GM18867 (cell line): ENCODE measurements around the gene TBC1D23.
"Not testable (repeated sequence)": the region's sequence is repeated elsewhere in the genome, so short reads cannot be mapped to it uniquely, and the experiment has no call there.

ENCODE experiments used
- ATAC-seq: cut with Tn5 transposase; IDR thresholded peaks from one replicate; pipeline ENCODE4 v1.9.1; 2021; ENCODE audit warnings: mild to moderate bottlenecking, moderate library complexity; ENCODE audit not compliant: unreplicated experiment

TBC1D23 gene

GRCh38 chr3:100338911-100339310, 78.1 kb downstream of the TBC1D23 start:
- no peak for ATAC-seq

GRCh38 chr3:100339786-100340185, 79.0 kb downstream of the TBC1D23 start:
- no peak for ATAC-seq

GRCh38 chr3:100340527-100340926, 79.7 kb downstream of the TBC1D23 start:
- ATAC-seq: no peak

DNA sequence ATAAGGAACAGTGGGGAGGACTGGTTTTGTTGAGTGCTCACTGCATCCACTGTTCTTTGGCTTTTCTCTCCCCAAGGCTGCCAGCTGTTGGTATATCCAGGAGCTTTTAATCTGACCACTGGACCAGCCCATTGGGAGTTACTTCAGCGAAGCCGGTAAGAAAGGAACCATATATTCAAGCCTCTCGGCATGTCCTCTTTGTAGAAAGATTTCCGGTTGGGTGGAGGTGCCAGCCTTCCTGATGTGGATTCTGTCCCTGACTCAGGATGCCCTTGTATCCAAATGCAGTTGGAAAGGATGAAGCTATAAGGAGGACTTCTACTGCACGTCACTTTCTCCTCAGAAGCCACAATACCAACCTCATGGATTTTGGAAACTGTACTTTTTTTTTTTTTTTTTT, 87.9 kb downstream of the TBC1D23 start:
- no peak for ATAC-seq

DNA sequence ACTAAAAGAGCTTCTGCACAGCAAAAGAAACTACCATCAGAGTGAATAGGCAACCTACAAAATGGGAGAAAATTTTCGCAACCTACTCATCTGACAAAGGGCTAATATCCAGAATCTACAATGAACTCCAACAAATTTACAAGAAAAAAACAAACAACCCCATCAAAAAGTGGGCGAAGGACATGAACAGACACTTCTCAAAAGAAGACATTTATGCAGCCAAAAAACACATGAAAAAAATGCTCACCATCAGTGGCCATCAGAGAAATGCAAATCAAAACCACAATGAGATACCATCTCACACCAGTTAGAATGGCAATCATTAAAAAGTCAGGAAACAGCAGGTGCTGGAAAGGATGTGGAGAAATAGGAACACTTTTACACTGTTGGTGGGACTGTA, 91.0 kb downstream of the TBC1D23 start:
- ATAC-seq: not testable (repeated sequence)

DNA sequence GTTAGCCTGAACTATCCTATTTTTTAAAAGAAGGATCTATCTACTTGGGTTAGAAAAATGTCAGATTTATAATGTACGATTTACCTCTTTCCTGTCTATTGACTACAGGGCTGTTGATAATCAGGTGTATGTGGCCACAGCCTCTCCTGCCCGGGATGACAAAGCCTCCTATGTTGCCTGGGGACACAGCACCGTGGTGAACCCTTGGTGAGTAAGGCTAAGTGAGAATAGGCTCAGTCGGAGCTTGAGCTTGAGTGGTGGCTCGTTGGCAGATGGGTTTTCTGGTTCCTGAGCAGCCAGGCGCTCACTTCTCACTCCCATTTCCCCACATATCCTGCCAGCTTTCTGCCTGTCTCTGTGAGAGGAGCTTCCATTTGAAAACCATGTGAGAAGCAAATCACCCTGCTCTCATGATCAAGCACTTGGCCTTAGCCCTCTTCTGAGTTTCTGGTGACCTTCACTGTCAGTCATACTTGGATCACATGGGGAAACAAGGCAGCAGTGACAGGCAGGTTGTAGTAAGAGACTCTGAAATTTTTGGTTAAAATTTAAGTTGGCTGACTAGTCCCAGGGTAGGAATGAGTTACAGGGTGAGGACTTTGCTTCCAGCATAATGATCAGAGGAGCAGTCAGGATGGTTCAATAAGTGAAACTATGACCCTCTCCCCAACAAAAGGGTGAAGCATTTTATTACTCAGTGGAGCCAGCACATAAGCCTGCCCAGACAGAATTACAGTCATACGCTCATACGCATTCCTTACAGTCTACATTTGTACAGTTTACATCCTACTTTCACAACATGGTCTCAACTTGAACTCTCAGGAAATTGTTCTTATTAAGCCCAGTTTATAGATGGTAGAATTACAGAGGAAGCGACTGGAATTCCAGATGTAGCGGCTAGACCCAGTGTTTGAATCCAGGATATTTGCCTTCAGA, 91.8 kb downstream of the TBC1D23 start:
- ATAC-seq: no peak

DNA sequence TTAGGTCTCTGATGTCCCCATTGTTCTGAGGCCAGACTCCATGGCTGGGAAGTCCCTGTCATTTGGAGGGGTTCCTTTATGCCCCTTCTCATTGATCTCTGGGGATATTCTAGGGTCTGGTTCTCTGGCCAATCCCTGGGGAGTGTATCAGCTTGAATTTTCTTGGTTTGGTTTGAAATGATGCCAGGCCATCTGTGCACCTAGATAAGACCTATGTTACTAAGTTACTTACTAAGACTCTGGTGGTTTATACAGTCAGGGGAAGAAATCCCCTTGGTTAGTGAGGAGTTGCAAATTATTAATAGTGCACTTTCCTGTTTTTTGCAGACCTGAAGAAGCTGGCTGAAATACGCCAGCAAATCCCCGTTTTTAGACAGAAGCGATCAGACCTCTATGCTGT, 94.1 kb downstream of the TBC1D23 start:
- no peak for ATAC-seq

- ATAC-seq: no peak
These were observed 97.6 kb downstream of the TBC1D23 start for GRCh38 chr3:100358413-100358812.

DNA sequence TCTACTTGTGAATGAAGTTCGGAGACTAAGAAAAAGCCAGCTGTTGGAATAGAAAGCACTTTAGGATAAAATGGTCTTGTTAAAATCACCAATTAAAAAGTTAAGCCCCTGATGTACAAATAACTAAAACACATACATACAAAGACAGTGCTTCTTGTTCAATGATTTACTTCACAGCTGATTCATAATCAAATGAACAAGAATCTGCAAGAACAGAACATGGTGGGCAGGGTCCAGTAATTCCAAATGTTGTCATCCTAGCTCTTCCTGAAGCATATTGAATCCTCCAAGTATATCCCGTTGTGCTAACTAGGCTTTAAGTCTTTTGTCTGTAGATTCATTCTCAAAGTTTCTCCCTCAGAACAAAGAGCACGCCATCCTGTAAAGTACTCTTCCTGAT, 98.2 kb downstream of the TBC1D23 start:
- ATAC-seq: no peak

- no peak for ATAC-seq
These were observed 100.1 kb downstream of the TBC1D23 start for GRCh38 chr3:100360757-100361496.

DNA sequence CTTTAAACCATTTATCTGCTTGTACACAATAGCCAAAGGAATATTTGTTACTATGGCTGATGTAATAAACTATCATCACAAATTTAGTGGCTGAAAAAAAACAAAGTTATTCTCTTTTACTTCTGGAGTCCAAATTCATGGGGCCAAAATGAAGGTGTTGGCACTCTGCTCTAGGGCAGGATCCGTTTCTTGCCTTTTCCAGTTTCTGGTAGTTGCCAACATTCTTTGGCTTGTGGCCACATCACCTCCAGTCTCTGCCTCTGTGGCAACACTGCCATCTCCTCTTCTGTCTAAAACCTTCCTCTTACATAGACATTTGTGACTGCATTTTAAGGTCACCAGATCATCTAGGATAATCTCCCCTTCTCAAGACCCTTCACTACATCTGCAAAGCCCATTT, 101.1 kb downstream of the TBC1D23 start:
- no peak for ATAC-seq

DNA sequence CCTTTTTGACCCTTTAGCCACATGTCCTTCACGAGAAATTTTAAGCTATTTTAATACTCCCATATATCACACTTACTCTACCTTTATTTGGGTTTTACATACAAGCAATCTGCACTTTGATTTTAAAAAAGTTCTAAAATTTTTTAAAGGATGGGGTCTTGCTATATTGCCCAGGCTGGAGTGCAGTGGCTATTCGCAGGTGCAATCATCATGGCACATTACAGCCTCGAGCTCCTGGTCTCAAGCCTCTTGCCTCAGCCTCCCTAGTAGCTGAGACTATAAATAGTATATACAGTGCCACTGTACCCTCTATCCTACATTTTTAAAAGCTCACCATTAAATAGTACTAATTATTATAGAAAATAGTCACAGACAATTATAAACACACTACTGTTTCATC, 103.6 kb downstream of the TBC1D23 start:
- ATAC-seq: no peak

DNA sequence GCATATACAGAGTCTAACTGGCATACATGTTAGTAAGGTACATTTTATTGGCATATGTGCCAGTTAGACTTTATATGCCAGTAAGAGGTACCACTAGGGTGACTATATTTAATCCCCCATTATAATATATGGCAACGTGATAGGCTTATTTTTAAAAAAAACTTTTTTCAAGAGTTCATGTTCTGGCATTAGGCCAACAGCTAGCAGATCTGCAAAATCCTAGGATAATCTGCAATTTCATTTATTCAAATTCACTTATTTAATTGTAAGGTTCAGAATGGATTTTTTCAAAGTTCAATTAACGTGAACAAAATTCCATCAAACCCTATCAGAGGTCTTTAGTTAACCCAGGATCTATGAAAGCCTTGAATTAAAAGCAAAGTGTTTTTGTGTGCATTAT, 105.6 kb downstream of the TBC1D23 start:
- ATAC-seq: no peak

DNA sequence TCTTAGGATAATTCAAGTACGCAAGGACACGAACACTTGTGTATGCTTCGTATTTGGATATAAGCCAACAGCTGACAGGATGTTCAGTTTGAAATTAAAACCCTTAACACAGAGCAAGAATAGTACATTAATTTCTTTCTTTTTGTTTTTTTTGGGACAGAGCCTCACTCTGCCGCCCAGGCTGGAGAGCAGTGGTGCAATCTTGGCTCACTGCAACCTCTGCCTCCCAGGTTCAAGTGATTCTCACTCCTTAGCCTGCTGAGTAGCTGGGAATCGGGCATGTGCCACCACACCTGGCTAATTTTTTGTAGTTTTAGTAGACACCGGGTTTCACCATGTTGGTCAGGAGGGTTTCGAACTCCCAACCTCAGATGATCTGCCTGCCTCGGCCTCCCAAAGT, 107.6 kb downstream of the TBC1D23 start:
- ATAC-seq: no peak

DNA sequence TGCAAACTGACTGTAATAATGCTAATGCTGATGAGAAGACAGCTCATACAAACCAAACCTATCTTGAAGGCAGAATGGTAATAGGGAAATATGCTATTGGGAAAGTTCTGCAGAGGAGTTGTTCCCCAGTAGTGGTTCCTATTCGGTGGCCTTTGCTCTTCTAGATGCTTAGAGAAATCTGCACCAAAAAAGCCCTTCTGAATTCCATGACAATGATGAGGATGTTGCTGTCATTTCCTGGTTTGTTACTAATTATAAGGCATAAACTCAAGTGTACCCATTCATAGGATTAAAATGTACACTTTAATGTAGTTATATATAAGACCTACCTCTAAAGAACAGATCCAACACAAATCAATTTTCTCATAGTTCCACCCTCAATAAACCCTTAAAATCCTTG, 110.0 kb downstream of the TBC1D23 start:
- ATAC-seq: no peak

- ATAC-seq: no peak
These were observed 113.7 kb downstream of the TBC1D23 start for GRCh38 chr3:100374521-100374920.
